Measurements from ENCODE around the gene CRYBA2.

Gene CRYBA2

DNA sequence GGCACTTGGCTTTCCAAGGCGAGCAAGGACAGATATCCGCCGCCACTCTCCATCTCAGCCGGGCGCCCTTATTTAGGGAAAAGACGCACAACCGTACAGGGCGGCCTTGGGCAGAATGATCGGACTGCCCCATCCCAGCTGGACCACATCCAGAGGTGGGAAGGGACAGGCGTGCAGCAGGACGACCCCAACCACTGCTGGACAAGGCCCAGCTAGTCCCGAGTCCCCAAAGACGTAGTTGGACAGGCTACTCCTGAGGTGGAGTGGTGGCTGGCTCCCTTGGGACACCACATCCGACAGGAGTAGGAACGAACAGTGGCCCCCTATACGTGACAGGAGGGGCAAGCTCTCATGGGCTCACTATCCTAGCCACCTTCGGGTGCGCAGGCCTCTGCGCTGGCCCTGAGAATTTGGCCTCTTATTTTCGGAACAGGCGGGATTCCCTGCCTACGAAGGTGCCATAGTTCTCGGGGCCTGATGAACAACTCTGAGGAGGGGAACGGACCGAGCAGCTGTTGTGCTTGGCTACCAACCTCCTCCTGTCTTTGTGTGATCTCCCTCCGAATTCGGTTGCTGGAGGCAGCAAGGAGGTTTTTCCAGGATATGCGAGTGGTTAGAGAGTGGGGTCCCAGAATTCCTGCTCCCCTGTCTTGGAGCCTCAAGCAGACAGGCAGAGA, 10.5 kb downstream of the CRYBA2 start:
- DNase-seq (ENCODE audit: low read depth, low spot score), result no peak

DNA sequence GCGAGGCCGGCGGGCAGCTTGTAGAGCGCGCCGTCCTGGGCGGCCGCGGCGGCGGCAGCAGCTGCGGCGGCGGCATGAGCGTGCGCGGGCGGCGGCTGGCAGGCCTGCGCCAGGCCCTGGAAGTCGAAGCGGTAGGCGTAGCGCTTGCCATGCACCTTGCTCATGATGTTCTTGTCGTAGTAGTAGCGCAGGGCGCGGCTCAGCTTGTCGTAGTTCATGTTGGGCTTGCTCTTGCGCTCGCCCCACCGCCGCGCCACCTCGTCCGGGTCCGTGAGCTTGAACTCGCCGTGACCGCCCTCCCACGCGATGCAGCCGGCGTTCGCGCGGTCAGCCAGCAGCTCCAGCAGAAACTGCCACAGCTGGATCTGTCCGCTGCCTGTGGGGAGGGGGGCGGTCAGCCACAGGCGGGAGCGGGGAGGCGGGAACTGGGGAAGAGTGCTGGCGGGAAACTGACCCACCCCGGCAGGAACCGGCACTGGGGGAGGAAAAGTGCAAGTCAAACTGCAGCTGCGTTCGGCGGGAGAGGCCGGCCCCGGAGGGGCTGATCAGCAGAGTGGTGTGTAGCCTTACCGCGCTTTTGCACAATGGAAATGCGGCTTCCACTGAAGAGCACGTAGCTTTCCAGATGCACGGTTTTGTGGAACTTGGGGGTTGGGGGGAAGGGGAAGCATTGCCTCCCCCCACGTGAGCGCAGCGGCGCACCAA, 11.2 kb downstream of the CRYBA2 start:
- no peak for DNase-seq (ENCODE audit: low read depth, low spot score)

- no peak for DNase-seq (ENCODE audit: low read depth, low spot score)
Observed at GRCh38 chr2:218981390-218981880, 11.8 kb downstream of the CRYBA2 start.

- no peak for DNase-seq (ENCODE audit: low read depth, low spot score)
Observed at GRCh38 chr2:218980735-218981389, 12.4 kb downstream of the CRYBA2 start.

DNA sequence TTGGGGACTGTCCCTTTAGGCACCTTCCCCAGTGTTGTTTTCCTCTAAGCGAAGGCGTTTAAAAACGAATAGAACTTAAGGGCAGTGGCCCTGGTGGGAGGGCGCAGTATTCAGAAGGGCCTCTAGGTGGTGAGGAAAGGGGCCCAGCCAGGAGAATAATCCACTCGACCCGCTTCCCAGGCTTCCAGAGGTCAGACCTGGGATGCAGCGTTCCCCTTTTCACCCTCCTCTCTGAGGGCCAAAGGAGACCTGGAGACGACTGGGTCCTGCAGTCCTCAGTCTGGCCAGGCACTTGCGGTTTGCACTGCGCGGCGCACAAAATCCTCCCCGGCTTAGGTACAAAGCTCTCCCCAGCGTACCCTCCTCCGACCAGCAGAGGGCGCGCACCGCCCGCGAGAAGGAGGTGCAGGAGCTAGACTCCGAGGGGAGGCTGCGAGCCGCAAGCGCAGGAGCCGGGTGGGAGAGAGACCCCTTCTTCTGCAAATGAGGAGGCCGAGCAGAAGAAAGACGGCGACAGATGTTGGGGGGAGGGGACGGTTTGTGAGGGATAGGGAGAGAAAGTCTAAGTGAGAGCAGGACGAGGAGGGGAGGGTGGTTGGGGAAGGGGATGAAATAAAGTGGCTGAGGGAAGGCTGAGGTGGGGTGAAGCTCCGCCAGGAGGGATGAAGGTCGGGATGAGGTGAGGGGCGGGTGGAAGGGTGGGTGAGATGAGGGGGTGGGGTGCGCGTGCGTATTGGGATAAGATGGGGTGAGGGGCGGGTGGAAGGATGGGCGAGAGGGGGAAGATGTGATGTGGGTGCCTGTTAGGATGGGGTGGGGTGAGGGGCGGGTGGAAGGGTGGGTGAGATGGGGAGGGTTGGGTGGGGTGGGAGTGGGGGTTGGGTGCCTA, 13.1 kb downstream of the CRYBA2 start:
- no peak for DNase-seq (ENCODE audit: low read depth, low spot score)

- DNase-seq (ENCODE audit: low read depth, low spot score), result no peak
Observed at GRCh38 chr2:218975060-218975777, 18.0 kb downstream of the CRYBA2 start.

DNA sequence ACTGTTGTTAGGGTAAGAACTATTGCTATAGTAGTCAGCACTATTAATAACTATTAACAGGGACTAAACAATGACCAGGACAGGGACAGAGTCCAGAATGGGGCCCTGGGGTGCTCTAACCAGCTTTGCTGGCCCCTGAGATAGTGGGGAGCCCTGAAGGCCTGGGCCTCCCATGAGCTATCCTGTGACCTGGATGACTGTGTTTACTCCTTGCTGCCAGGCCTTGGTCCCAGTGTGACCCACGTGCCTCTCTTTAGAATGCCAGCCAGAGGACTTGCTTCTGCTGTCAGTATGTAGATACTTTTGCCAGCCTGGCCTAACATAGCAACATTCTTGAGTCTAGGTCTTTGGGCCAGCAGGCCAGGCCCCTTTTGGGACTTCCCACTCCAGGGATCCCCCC, 22.3 kb downstream of the CRYBA2 start:
- no peak for DNase-seq (ENCODE audit: low read depth, low spot score)

GRCh38 chr2:218964041-218964771, 29.0 kb downstream of the CRYBA2 start:
- no peak for DNase-seq (ENCODE audit: low read depth, low spot score)

GRCh38 chr2:218963601-218964000, 29.6 kb downstream of the CRYBA2 start:
- DNase-seq (ENCODE audit: low read depth, low spot score), result no peak

DNA sequence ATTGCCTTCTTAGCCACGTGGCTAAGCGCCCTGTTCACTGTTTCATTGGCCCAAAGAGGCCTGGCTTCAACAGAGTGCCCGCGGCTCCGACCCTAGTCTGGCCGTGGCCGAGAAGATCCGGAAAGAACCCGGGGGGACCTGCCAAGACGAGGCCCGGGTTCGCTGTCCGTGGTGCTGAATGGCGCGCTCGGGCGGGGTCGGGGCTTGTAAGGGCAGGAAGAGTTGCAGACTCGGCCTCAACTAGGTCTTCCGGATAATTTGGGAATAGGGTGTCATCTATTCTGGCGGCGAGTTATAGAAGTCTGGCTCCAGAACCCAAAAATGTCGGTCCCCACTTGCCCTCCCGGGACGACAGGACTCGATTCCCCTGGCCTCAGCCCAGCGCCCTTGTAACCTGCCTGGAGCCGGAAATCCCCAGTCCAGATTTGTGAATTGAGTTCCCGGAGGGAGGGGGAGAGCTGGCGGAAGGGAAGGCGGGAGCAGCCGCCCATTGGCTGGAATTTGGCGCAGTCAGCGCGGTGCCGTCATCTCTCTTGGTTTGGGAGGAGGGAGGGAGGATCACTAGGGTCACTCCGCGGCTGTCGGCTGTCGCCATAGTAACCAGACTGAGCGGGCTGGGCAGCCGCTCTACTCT, 30.2 kb downstream of the CRYBA2 start:
- peak; percentile 6 for DNase-seq (ENCODE audit: low read depth, low spot score)

DNA sequence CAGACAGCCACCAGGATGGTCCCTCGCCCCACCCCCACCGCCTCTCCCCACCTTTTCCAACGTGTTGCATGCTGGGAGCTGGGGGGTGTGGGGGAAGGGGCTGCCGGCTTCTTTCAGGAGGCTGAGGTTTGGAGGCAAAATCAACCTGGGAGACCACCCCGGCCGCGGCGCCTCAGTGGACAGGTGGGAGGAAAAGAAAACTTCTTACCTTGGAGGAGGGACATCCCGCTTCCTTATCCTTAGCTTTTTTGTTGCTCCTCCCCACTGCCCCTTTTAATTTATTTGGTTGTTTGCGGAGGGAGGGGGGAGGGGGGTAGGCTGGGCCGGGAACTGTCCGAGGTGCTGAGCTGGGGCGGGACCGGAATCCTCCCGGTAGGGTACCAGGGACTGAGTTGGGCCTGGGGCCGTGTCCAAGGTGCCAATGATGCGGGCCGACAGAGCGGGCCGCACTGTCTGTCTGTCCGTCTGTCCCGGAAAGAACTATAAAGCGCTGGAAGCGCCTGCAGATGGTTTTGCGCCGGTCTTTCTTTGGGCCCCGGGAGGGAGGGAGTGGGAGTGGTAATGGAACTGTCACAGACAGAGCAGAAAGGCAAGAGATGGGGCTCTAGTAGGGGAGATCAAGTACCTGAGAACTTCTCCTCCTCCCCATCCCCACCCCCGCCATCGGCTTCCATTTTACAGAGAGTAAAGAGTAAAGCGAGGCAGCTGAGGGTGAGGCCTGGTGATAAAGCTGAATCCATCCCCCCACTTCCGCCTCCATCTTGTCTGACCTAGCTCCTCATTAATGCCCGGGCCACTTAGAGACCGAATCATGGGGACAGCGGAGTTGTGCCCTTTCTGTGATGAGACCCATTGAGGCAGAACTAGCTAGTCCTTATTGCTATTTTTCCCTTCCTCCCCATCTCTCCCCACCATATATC, 31.3 kb downstream of the CRYBA2 start:
- no peak for DNase-seq (ENCODE audit: low read depth, low spot score)

GRCh38 chr2:218961229-218961628, 32.0 kb downstream of the CRYBA2 start:
- DNase-seq (ENCODE audit: low read depth, low spot score), result no peak

- DNase-seq (ENCODE audit: low read depth, low spot score), result no peak
Observed at GRCh38 chr2:218960309-218961165, 32.7 kb downstream of the CRYBA2 start.

GRCh38 chr2:218959761-218960308, 33.4 kb downstream of the CRYBA2 start:
- DNase-seq (ENCODE audit: low read depth, low spot score), result no peak

DNA sequence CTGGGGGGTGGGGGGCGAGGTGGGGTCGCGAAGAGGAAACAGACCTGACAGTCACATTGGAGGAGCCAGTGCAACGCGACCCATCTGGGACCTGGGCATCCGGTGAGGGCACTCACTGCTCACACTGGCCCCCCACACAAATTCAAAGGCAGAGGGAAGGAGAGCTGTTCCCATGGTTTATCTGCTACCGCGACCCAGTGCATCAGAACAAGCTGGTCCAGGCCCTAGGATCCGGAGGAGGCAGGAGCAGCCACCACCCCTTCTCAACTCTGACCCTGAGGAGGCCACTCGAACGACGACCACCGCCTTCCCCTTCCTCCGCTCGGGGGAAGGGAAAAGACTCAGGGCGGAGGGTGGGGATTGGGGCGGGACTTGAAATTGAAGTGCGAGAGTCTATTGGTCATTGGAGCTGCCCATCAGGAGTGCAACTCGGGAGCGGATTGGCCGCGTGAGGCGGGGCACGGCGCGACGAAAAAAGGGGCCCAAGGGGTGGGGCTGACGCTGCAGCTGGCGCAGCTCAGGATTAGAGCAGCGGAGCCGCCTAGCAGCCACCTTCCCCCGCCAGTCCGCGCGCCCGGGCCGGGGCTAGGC, 34.0 kb downstream of the CRYBA2 start, which contains the start of gene CDK5R2:
TSS of gene CDK5R2 (plus strand) at position 526 of the 591 bp plus-strand sequence. CDS start 155 bp downstream, outside the sequence.
- DNase-seq (ENCODE audit: low read depth, low spot score), result peak; percentile 35

DNA sequence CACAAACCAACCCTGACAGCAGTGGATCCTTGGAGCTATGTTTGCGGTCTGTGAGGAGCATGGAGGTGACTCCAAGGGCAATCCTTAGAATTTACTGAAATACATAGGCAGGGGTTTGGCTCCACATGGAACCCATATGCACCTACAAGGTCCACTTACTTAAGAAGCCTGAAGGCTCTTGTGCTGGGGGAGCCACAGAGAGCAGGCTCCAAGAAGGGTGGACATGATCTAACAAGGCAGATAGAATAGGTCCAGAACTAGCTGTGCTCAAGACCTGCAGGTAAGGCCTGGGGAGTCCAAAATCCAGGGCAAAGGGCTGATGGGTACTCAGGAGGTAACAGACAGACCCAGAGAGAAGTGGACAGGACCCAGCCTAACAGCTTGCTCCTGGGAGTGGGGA, 34.9 kb downstream of the CRYBA2 start:
- DNase-seq (ENCODE audit: low read depth, low spot score), result no peak

DNA sequence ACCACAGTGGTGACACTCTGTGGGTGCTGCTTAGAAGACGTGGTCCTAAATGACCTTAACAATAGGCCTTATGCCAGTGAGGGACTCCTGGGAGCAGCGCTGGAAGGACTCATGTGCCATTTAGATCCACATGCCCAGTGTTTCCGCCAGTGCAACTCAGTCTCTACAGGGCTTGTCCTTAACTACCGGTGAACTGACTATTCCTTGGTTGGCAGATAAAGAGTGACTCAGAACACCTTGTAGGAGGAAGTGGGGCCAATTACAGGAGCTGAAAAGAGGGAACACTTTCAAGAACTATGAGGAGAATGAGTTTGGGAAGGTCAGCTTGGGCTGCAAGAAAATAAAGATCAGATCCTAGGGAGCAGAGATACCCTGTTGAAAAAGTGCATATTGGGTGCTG, 35.6 kb downstream of the CRYBA2 start:
- no peak for DNase-seq (ENCODE audit: low read depth, low spot score)

Measured in smooth muscle cell of the brain vasculature (primary cell).